ENCODE data around the gene SDF4.

DNA sequence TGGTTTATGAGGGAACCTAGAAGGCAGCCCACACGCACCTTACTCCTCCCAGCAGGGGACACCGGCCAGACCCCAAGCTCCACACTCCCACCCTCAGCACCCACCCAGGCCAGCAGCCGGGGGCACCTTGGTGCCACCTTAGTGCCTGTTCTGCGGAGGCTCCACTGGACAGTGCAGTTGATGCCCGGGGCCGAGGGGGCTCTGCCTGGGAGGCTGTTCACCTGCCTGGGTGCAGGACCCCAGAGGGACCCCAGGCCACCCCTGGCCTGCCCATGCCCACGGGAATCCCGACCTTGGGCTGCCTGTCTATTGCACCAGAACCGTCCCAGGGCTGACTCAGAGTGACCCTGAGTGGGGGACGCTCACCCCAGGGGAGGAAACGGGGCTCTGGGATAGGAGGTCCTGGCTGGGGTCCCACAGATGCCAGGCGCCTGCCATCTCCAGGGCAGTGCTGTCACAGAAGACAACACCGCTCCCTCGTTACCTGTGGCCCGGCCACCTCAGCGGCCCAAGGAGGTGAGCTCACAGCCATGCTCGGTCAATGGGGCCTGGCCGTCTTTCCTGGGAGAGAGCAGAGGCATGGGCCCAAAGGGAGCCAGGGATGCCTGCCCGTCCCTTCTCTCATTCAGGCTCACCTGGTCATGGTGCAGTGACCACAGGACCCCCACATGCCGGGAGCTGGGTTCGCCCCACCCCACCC is 49.1 kb upstream of the SDF4 start:
- TF ChIP-seq, protein P1, sequence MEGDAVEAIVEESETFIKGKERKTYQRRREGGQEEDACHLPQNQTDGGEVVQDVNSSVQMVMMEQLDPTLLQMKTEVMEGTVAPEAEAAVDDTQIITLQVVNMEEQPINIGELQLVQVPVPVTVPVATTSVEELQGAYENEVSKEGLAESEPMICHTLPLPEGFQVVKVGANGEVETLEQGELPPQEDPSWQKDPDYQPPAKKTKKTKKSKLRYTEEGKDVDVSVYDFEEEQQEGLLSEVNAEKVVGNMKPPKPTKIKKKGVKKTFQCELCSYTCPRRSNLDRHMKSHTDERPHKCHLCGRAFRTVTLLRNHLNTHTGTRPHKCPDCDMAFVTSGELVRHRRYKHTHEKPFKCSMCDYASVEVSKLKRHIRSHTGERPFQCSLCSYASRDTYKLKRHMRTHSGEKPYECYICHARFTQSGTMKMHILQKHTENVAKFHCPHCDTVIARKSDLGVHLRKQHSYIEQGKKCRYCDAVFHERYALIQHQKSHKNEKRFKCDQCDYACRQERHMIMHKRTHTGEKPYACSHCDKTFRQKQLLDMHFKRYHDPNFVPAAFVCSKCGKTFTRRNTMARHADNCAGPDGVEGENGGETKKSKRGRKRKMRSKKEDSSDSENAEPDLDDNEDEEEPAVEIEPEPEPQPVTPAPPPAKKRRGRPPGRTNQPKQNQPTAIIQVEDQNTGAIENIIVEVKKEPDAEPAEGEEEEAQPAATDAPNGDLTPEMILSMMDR (IDR thresholded peaks at IDR 0.05): no peak
- TF ChIP-seq POLR2A (IDR thresholded peaks at IDR 0.05) (no peak), POLR2AphosphoS5 (IDR thresholded peaks at IDR 0.05) (no peak)

Data from suprapubic skin (tissue), 4 donors.